ENCODE results near the gene SNAP25.

The SNAP25 gene

GRCh38 chr20:10315138-10315537 lies 96.5 kb downstream of the SNAP25 start:
- no peak for DNase-seq
- in situ Hi-C loops (cut with HindIII; ENCODE audit: low pct_ligation_motif_present, low sequenced_read_pairs): no loop called here
- no peak overlapping the region for H3K27ac ChIP-seq
- TF ChIP-seq CTCF (IDR thresholded peaks at IDR 0.05; ENCODE audit: low read depth, low read length, missing control alignments): no peak
- H3K4me3 ChIP-seq (ENCODE audit: low read depth, low read length): no peak overlapping the region
- H3K36me3 ChIP-seq (replicated peaks): no peaks in the 10 kb centered on the region
- no peaks in the 10 kb centered on the region for H3K27me3 ChIP-seq (replicated peaks)

- peak; percentile 38 for TF ChIP-seq CTCF (IDR thresholded peaks at IDR 0.05; ENCODE audit: low read depth, low read length, missing control alignments)
- DNase-seq: no peak
- Histone ChIP-seq H3K27me3 (replicated peaks) (no peaks in the 10 kb centered on the region), H3K27ac (no peak overlapping the region), H3K4me3 (ENCODE audit: low read depth, low read length) (no peak overlapping the region), H3K36me3 (replicated peaks) (no peaks in the 10 kb centered on the region)
- in situ Hi-C loops (cut with HindIII; ENCODE audit: low pct_ligation_motif_present, low sequenced_read_pairs): no loop called here
Measured at GRCh38 chr20:10316582-10316981, 98.0 kb downstream of the SNAP25 start.

GRCh38 chr20:10318291-10319024 lies 99.8 kb downstream of the SNAP25 start:
- no peak for TF ChIP-seq CTCF (IDR thresholded peaks at IDR 0.05; ENCODE audit: low read depth, low read length, missing control alignments)
- in situ Hi-C loops (cut with HindIII; ENCODE audit: low pct_ligation_motif_present, low sequenced_read_pairs): no loop called here
- Histone ChIP-seq H3K36me3 (replicated peaks) (no peaks in the 10 kb centered on the region), H3K4me3 (ENCODE audit: low read depth, low read length) (no peak overlapping the region), H3K27ac (no peak overlapping the region), H3K27me3 (replicated peaks) (no peaks in the 10 kb centered on the region)
- no peak for DNase-seq

- TF ChIP-seq CTCF (IDR thresholded peaks at IDR 0.05; ENCODE audit: low read depth, low read length, missing control alignments): no peak
- H3K27ac ChIP-seq: no peak overlapping the region
- in situ Hi-C loops (cut with HindIII; ENCODE audit: low pct_ligation_motif_present, low sequenced_read_pairs): no loop called here
- no peaks in the 10 kb centered on the region for H3K36me3 ChIP-seq (replicated peaks)
- H3K4me3 ChIP-seq (ENCODE audit: low read depth, low read length): no peak overlapping the region
- H3K27me3 ChIP-seq (replicated peaks): no peaks in the 10 kb centered on the region
- DNase-seq: peak; percentile 17
Measured at GRCh38 chr20:10319855-10320254, 101.2 kb downstream of the SNAP25 start.

GRCh38 chr20:10321138-10321717 lies 102.6 kb downstream of the SNAP25 start:
- H3K36me3 ChIP-seq (replicated peaks): no peaks in the 10 kb centered on the region
- in situ Hi-C loops (cut with HindIII; ENCODE audit: low pct_ligation_motif_present, low sequenced_read_pairs): no loop called here
- H3K4me3 ChIP-seq (ENCODE audit: low read depth, low read length): no peak overlapping the region
- no peak for DNase-seq
- TF ChIP-seq CTCF (IDR thresholded peaks at IDR 0.05; ENCODE audit: low read depth, low read length, missing control alignments): no peak
- H3K27me3 ChIP-seq (replicated peaks): no peaks in the 10 kb centered on the region
- no peak overlapping the region for H3K27ac ChIP-seq
